HG03108 (cell line): Measurements from ENCODE around the gene SMIM41.

Experiments
- ATAC-seq: cut with Tn5 transposase; IDR thresholded peaks from one replicate; pipeline ENCODE4 v1.9.1; 2021; ENCODE audit warnings: moderate library complexity; ENCODE audit not compliant: unreplicated experiment

The SMIM41 gene

GRCh38 chr12:52120951-52121823 lies 41.7 kb downstream of the SMIM41 start:
- ATAC-seq: no peak

GRCh38 chr12:52121824-52122539 lies 42.5 kb downstream of the SMIM41 start:
- no peak for ATAC-seq

- ATAC-seq: no peak
These were observed 43.0 kb downstream of the SMIM41 start for GRCh38 chr12:52122540-52122871.

GRCh38 chr12:52122904-52123303 lies 43.4 kb downstream of the SMIM41 start:
- ATAC-seq: no peak

- no peak for ATAC-seq
These were observed 44.1 kb downstream of the SMIM41 start for GRCh38 chr12:52123487-52124186.

- ATAC-seq: no peak
These were observed 46.0 kb downstream of the SMIM41 start for GRCh38 chr12:52125476-52125900.

- ATAC-seq: no peak
These were observed 46.6 kb downstream of the SMIM41 start for GRCh38 chr12:52126050-52126604.

- ATAC-seq: no peak
These were observed 47.4 kb downstream of the SMIM41 start for GRCh38 chr12:52126605-52127578.

GRCh38 chr12:52127683-52128450 lies 48.4 kb downstream of the SMIM41 start:
- no peak for ATAC-seq

- ATAC-seq: no peak
These were observed 51.2 kb downstream of the SMIM41 start for GRCh38 chr12:52130711-52131110.

- ATAC-seq: no peak
These were observed 53.3 kb downstream of the SMIM41 start for GRCh38 chr12:52132754-52133161.

- ATAC-seq: no peak
These were observed 58.2 kb downstream of the SMIM41 start for GRCh38 chr12:52137746-52138145.

GRCh38 chr12:52139147-52139546 lies 59.6 kb downstream of the SMIM41 start:
- ATAC-seq: no peak

- no peak for ATAC-seq
These were observed 60.1 kb downstream of the SMIM41 start for GRCh38 chr12:52139579-52140062.

- no peak for ATAC-seq
These were observed 61.8 kb downstream of the SMIM41 start for GRCh38 chr12:52141306-52141705.

GRCh38 chr12:52141875-52142274 lies 62.4 kb downstream of the SMIM41 start:
- ATAC-seq: no peak

- no peak for ATAC-seq
These were observed 62.9 kb downstream of the SMIM41 start for GRCh38 chr12:52142431-52142830.

GRCh38 chr12:52144512-52145227 lies 65.2 kb downstream of the SMIM41 start:
- ATAC-seq: no peak
